ENCODE results near the gene PHTF2.

DNA sequence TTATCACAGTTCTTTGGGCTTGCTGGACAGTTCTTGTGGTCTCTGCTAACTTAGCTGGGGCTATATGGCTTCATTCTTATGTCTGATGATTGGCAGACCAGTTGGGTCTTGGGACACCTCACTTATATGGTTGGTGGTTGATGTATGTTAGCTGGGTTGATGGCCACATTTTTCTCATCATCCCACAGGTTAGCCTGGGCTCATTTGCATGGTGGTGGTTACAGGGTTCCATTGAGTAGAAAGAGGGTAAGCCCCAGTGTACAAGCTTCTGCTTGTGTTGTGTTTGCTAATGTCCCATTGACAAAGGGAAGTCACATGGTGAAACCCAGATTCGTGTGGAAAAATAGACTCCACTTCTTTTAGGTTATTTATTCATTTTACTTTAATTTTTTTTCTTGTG lies 41.0 kb upstream of the PHTF2 start:
- TF ChIP-seq POLR2A (IDR thresholded peaks at IDR 0.05; ENCODE audit: low read depth, low read length): no peak
- TF ChIP-seq POLR2AphosphoS5 (IDR thresholded peaks at IDR 0.05; ENCODE audit: low read depth, low read length): no peak

Data from GM12892 (cell line).